Measurements from ENCODE around the gene UBE2Q2. TPM values are rescaled to one million over a fixed set of nuclear protein-coding genes. Genes with fewer than 3 reads are reported as not detected.

The UBE2Q2 gene
- total and polyA plus RNA-seq, 9 of the 15 experiments (the other 6 are each of a cell fraction or from before 2014, with no cell fraction given), result 6.2 to 24.0 (median 16.2) TPM

DNA sequence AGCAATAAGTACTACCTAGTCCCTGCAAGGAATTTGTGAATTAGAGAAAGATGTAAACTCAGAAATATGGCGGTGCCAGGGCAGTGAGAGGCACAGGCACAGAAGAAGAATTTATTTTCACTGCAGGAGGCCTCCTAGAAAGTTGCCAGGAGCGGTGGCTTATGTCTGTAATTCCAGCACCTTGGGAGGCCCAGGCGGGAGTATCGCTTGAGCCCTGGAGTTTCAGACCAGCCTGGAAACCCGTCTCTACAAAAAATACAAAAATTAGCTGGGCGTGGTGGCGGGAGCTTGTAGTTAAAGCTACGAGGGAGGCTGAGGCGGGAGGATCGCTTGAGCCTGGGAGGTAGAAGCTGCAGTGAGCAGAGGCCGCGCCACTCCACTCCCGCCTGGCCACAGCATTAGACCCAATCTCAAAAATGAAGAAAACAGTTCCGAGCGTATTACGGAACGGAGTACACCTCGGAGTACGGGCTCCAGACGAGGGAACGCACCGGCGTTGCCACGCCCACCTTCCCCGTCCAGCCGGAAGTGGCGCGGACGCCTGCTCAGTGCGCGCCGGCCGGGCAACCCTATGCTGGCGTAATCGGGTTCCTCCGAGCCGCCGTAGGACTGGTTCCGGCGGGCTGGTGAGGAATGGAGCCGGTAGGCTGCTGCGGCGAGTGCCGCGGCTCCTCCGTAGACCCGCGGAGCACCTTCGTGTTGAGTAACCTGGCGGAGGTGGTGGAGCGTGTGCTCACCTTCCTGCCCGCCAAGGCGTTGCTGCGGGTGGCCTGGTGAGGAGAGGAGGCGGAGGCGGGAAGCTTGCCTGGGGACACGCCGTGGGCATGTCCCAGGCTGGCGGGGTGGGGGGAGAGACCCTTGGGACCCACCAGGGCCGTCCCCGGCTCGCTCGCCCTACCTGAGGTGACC lies 60.3 kb downstream of the UBE2Q2 start, which contains the start of gene FBXO22 (continued):
- TF ChIP-seq, protein P1, sequence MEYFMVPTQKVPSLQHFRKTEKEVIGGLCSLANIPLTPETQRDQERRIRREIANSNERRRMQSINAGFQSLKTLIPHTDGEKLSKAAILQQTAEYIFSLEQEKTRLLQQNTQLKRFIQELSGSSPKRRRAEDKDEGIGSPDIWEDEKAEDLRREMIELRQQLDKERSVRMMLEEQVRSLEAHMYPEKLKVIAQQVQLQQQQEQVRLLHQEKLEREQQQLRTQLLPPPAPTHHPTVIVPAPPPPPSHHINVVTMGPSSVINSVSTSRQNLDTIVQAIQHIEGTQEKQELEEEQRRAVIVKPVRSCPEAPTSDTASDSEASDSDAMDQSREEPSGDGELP (CRISPR knock-in tag; IDR thresholded peaks at IDR 0.05; ENCODE audit: borderline replicate concordance), result peak; percentile 87
- TF ChIP-seq ZNF24 (IDR thresholded peaks at IDR 0.05) (0 out of 2 replicates have a peak, but pooled peaks have one; percentile 20), TEAD4 (IDR thresholded peaks at IDR 0.05; ENCODE audit: low read length) (peak; percentile 7; the same call in 1 of the 2 replicates), TEAD4 (CRISPR knock-in tag; IDR thresholded peaks at IDR 0.05; ENCODE audit: borderline replicate concordance) (no peak), SPI1 (IDR thresholded peaks at IDR 0.05; ENCODE audit: borderline replicate concordance, low read depth, low read length) (0 out of 2 replicates have a peak, but pooled peaks have one; percentile 14), SUPT5H (IDR thresholded peaks at IDR 0.05) (peak; percentile 96), CBX3 (IDR thresholded peaks at IDR 0.05; ENCODE audit: borderline replicate concordance in 1 of 2, low read length in 2 of 2) (peak in 1 of 2 experiments; percentile 53; a peak in 1 of 3 replicates), ZNF384 (IDR thresholded peaks at IDR 0.05; ENCODE audit: low read depth, low read length) (peak; percentile 52), PML (IDR thresholded peaks at IDR 0.05; ENCODE audit: low read length) (peak; percentile 73; the same call in 1 of the 2 replicates), RBM14 (IDR thresholded peaks at IDR 0.05; ENCODE audit: borderline replicate concordance, insufficient read depth, low read depth, low read length) (no peak), ZC3H11A (IDR thresholded peaks at IDR 0.05; ENCODE audit: low read depth, low read length) (peak; percentile 67; the same call in 1 of the 2 replicates), FOSL1 (tag; conservative IDR thresholded peaks at IDR 0.05) (peak; percentile 31; the same call in 1 of the 2 replicates), NEUROD1 (IDR thresholded peaks at IDR 0.05; ENCODE audit: borderline replicate concordance, low read depth, low read length, partially characterized antibody) (peak; percentile 53), ZNF830 (CRISPR knock-in tag; IDR thresholded peaks at IDR 0.05) (0 out of 2 replicates have a peak, but pooled peaks have one; percentile 18), POLR2B (IDR thresholded peaks at IDR 0.05; ENCODE audit: low read depth, partially characterized antibody) (peak; percentile 86)
- TF ChIP-seq, protein P2, sequence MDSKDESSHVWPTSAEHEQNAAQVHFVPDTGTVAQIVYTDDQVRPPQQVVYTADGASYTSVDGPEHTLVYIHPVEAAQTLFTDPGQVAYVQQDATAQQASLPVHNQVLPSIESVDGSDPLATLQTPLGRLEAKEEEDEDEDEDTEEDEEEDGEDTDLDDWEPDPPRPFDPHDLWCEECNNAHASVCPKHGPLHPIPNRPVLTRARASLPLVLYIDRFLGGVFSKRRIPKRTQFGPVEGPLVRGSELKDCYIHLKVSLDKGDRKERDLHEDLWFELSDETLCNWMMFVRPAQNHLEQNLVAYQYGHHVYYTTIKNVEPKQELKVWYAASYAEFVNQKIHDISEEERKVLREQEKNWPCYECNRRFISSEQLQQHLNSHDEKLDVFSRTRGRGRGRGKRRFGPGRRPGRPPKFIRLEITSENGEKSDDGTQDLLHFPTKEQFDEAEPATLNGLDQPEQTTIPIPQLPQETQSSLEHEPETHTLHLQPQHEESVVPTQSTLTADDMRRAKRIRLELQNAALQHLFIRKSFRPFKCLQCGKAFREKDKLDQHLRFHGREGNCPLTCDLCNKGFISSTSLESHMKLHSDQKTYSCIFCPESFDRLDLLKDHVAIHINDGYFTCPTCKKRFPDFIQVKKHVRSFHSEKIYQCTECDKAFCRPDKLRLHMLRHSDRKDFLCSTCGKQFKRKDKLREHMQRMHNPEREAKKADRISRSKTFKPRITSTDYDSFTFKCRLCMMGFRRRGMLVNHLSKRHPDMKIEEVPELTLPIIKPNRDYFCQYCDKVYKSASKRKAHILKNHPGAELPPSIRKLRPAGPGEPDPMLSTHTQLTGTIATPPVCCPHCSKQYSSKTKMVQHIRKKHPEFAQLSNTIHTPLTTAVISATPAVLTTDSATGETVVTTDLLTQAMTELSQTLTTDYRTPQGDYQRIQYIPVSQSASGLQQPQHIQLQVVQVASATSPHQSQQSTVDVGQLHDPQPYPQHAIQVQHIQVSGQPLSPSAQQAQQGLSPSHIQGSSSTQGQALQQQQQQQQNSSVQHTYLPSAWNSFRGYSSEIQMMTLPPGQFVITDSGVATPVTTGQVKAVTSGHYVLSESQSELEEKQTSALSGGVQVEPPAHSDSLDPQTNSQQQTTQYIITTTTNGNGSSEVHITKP (IDR thresholded peaks at IDR 0.05; ENCODE audit: partially characterized antibody), result peak; percentile 38
- TF ChIP-seq, protein P3, sequence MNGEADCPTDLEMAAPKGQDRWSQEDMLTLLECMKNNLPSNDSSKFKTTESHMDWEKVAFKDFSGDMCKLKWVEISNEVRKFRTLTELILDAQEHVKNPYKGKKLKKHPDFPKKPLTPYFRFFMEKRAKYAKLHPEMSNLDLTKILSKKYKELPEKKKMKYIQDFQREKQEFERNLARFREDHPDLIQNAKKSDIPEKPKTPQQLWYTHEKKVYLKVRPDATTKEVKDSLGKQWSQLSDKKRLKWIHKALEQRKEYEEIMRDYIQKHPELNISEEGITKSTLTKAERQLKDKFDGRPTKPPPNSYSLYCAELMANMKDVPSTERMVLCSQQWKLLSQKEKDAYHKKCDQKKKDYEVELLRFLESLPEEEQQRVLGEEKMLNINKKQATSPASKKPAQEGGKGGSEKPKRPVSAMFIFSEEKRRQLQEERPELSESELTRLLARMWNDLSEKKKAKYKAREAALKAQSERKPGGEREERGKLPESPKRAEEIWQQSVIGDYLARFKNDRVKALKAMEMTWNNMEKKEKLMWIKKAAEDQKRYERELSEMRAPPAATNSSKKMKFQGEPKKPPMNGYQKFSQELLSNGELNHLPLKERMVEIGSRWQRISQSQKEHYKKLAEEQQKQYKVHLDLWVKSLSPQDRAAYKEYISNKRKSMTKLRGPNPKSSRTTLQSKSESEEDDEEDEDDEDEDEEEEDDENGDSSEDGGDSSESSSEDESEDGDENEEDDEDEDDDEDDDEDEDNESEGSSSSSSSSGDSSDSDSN (IDR thresholded peaks at IDR 0.05; ENCODE audit: borderline replicate concordance in 1 of 2, low read depth in 2 of 2, low read length in 2 of 2), result peak; percentile 54 to 97; a peak in 3 of 4 replicates
- TF ChIP-seq, protein P4, sequence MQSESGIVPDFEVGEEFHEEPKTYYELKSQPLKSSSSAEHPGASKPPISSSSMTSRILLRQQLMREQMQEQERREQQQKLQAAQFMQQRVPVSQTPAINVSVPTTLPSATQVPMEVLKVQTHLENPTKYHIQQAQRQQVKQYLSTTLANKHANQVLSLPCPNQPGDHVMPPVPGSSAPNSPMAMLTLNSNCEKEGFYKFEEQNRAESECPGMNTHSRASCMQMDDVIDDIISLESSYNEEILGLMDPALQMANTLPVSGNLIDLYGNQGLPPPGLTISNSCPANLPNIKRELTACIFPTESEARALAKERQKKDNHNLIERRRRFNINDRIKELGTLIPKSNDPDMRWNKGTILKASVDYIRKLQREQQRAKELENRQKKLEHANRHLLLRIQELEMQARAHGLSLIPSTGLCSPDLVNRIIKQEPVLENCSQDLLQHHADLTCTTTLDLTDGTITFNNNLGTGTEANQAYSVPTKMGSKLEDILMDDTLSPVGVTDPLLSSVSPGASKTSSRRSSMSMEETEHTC (IDR thresholded peaks at IDR 0.05), result 0 out of 2 replicates have a peak, but pooled peaks have one; percentile 6

All from K562 (cell line).